PFSK-1 (cell line): ENCODE measurements around the gene BABAM2.

Experiments
- POLR2AphosphoS5 ChIP-seq: IDR thresholded peaks from 2 replicates; pipeline ENCODE4 v1.6.1; 2012; ENCODE audit warnings: low read depth, mild to moderate bottlenecking, control low read depth, low read length, moderate library complexity
- TAF1 ChIP-seq: IDR thresholded peaks from 2 replicates; pipeline ENCODE4 v1.6.1; 2012; ENCODE audit warnings: low read length, control low read depth, borderline replicate concordance; ENCODE audit not compliant: insufficient read depth
- TF ChIP-seq, protein P1 (sequence below), 2 experiments: IDR thresholded peaks; 2 replicates each; pipeline versions ENCODE4 v1.6.1 to v1.8.0; 2011 to 2012; ENCODE audit warnings: low read depth in 2 of 2, low read length in 2 of 2, control low read depth in 1 of 2, inconsistent platforms in 1 of 2, mild to moderate bottlenecking in 1 of 2, moderate library complexity in 1 of 2; ENCODE audit not compliant: insufficient read depth in 1 of 2

DNA sequence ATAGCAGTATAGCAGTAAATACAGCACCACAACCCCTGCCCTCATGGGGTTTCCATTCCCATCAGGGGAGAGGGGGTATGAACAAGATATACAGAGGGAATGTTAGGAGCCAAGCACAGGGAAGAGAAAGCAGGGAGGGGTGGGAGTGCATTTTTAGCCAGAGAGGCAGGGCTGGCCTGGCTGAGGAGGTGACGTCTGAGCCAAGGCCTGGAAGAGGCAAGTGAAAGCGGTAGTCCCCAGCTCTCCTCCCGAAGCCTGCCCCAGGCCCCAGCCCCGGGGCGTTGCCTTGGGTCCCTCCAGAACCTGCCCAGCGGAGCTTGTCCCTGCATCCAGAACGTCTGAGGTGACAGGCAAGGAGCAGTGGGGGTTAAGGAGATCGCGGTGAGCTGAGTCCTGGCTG is 457.1 kb downstream of the BABAM2 start:
- TF ChIP-seq TAF1 (no peak), POLR2AphosphoS5 (no peak)
- TF ChIP-seq, protein P1, sequence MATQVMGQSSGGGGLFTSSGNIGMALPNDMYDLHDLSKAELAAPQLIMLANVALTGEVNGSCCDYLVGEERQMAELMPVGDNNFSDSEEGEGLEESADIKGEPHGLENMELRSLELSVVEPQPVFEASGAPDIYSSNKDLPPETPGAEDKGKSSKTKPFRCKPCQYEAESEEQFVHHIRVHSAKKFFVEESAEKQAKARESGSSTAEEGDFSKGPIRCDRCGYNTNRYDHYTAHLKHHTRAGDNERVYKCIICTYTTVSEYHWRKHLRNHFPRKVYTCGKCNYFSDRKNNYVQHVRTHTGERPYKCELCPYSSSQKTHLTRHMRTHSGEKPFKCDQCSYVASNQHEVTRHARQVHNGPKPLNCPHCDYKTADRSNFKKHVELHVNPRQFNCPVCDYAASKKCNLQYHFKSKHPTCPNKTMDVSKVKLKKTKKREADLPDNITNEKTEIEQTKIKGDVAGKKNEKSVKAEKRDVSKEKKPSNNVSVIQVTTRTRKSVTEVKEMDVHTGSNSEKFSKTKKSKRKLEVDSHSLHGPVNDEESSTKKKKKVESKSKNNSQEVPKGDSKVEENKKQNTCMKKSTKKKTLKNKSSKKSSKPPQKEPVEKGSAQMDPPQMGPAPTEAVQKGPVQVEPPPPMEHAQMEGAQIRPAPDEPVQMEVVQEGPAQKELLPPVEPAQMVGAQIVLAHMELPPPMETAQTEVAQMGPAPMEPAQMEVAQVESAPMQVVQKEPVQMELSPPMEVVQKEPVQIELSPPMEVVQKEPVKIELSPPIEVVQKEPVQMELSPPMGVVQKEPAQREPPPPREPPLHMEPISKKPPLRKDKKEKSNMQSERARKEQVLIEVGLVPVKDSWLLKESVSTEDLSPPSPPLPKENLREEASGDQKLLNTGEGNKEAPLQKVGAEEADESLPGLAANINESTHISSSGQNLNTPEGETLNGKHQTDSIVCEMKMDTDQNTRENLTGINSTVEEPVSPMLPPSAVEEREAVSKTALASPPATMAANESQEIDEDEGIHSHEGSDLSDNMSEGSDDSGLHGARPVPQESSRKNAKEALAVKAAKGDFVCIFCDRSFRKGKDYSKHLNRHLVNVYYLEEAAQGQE (IDR thresholded peaks at IDR 0.05; ENCODE audit: insufficient read depth in 1 of 2, low read depth in 2 of 2, low read length in 2 of 2): no peak
